KBM-7 (cell line): ENCODE measurements around the gene JADE2.
"Not testable (repeated sequence)": the region's sequence is repeated elsewhere in the genome, so short reads cannot be mapped to it uniquely, and the experiment has no call there.

Source experiments
- DNase-seq: peaks from one replicate; pipeline ENCODE4 v3.0.0-alpha.2; 2015
- in situ Hi-C: fragments of 300-500 bp; cut with MboI; formaldehyde crosslinking; loops from 2 replicates; pipeline ENCODE4 v1.14.3; 2020; ENCODE audit warnings: low sequenced_read_pairs, low pct_unique_long_range_greater_than_20kb, mixed read lengths

Gene JADE2

GRCh38 chr5:134547066-134547465 lies 21.6 kb downstream of the JADE2 start:
- no peak for DNase-seq
- in situ Hi-C loops: no loop called here

DNA sequence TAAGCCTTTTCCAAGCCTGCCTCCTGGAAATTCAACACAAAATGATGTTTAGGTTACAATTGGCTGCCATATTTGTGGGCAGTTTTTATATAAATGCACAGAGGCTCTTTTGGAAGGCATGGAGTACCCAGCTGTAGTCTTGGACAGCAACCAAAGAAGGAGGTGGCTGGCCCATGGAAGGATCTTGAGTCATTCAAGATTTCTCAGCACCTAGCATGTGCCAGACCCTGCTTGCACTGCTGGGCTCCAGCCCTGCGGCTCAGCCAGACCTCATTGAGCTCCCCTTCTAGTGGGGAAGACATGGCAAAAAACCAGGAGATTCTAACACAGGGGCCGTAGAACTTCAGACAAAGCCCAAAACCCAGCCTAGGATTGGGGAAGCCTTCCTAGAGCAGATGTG lies 22.1 kb downstream of the JADE2 start:
- DNase-seq: no peak
- in situ Hi-C loops: no loop called here

GRCh38 chr5:134547999-134548658 lies 22.7 kb downstream of the JADE2 start:
- DNase-seq: no peak
- in situ Hi-C loops: no loop called here

DNA sequence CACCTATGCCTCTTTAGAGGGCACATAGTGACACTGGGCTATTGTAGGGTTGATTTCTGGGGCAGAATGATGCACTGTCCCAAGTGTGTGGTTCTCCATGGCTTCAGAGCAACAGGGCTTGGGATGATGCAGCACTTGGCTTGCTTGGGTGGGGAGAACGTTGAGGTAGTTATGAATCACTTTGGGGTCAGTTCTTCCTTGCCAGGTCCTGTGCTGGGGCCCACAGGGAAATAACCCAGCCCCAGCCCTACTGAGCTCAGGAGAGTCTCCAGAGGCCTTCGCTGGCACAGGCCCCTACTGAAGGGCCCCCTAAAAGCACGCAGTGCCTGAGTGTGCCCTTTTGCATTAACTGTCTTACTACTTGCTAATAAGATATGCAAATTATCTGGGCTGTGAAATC lies 24.2 kb downstream of the JADE2 start:
- no peak for DNase-seq
- in situ Hi-C loops: no loop called here

DNA sequence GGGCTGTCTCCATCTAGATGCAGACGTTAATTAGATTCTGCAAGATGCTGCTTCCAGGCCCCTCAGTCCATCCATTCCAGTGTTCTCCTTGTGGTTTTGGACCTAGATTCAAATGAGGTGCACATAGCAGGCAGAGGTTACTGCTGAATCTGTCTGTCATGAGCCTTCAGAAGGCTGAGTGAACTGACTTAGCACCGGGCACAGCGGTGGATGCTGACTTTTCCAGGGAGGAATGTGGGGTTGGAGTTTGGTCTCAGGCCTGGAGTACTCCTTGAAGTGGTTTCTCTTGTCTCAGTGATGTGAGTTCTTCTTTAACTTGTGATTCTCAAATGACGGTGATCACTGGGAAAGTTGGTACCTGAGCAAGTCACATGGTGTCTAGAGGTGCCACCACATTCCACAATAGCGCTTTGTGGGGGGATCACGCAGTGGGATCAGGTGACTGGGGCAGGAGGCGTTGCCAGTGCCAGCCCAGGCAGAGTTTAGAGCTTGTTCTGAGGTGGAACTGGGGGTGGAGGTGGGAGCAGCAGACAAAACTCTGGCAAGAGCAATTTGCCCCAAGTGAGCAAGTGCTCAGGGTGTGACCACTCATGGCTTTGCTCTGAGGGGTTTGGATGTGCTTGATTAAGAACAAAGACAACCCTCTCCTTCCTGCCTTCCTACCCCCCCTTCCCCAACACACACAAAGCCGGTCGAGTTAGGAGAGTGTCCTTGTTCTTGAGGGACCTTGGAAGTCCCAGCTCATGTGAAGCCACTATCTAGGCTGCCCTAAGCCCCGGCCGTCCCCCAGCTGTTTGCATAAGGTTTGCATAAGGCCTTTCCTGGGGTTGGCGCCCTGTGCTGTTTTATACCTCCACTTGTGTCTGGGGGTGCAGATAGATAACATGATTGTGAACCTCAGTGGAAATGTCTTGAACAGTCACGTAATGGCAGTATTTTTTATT lies 25.1 kb downstream of the JADE2 start:
- in situ Hi-C loops: no loop called here
- DNase-seq: no peak

GRCh38 chr5:134551901-134552300 lies 26.4 kb downstream of the JADE2 start:
- no peak for DNase-seq

GRCh38 chr5:134552301-134552700 lies 26.8 kb downstream of the JADE2 start:
- in situ Hi-C loops: no loop called here
- DNase-seq: no peak

More at GRCh38 chr5:134551901-134552300, 26.4 kb downstream of the JADE2 start:
- in situ Hi-C loops: no loop called here

- DNase-seq, in situ Hi-C loops: not testable (repeated sequence)
These were observed 27.2 kb downstream of the JADE2 start for GRCh38 chr5:134552716-134553115.

GRCh38 chr5:134553821-134554267 lies 28.4 kb downstream of the JADE2 start:
- in situ Hi-C loops: no loop called here
- DNase-seq: no peak

- in situ Hi-C loops: no loop called here
- no peak for DNase-seq
These were observed 29.1 kb downstream of the JADE2 start for GRCh38 chr5:134554319-134555222.

DNA sequence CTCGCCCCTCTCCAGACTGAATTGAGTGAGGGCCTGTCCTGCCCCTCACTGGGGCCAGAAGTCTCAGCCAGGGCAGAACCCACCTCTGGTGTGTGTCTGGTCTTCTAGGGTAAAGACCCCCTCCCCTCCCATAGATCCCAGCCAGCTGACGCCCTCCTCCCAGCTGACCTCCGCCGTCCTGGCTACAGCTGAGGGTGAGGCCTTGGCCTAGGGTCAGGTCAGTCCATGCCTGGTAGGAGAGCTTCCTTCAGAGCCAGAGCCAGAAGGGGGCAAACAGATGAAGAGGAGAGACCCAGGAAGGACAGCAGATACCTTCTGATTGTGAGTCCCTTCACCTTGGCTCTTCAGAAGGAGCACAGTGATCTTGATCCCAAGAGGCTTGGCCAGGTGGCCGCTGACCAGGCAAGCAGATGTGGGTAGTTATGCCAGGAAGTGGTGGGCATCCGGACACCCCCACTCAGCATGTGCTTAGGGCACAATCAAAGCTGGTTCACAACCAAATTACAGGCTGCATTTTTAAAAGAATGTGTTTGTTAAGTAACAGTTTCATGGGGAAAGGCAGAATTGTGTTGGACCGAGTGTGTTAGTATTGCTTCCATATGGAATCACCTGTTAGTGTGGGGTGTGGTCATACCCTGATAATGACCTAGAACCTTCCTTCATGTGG lies 29.9 kb downstream of the JADE2 start:
- in situ Hi-C loops: no loop called here
- no peak for DNase-seq

DNA sequence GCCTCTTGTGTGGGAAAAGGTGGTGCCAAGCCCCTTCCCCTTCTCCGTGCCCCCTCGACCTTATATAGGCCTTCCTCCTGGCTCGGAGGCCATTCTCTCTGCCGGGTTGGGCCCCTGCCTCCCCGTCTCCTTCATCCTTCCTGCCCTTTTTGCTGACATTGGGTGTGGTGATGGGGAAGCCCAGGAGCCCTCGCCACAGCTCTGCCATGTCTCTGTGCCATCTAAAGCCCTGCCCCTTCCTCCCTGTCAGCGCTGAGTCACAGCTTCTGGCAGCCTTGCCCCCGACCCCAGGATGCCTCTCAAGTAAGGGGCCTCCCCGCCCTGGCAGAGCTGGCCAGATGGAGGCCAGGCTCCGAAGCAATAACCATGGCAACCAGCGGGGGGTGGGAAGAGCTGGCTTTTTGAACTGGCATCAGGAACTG lies 30.4 kb downstream of the JADE2 start:
- in situ Hi-C loops: no loop called here
- peak; percentile 35 for DNase-seq

GRCh38 chr5:134556588-134556987 lies 31.1 kb downstream of the JADE2 start:
- in situ Hi-C loops, DNase-seq: not testable (repeated sequence)

GRCh38 chr5:134556994-134557393 lies 31.5 kb downstream of the JADE2 start:
- in situ Hi-C loops: no loop called here

DNA sequence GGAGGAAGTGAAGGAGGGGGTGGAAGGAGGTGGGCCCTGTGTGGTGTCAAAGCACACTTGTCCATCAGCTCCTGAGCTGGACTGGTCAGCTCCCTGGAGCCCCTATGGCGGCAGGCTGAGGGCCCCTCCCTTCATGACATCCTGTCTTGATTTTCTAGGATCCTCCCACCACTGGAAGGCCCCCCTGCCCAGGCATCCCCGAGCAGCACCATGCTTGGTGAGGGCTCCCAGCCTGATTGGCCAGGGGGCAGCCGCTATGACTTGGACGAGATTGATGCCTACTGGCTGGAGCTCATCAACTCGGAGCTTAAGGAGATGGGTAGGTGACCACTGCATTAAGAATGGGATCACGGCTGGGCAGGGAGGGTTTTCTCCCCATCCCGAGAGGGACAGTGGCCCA lies 34.2 kb downstream of the JADE2 start:
- in situ Hi-C loops: no loop called here

More at GRCh38 chr5:134556994-134557393, 31.5 kb downstream of the JADE2 start:
- no peak for DNase-seq

DNA sequence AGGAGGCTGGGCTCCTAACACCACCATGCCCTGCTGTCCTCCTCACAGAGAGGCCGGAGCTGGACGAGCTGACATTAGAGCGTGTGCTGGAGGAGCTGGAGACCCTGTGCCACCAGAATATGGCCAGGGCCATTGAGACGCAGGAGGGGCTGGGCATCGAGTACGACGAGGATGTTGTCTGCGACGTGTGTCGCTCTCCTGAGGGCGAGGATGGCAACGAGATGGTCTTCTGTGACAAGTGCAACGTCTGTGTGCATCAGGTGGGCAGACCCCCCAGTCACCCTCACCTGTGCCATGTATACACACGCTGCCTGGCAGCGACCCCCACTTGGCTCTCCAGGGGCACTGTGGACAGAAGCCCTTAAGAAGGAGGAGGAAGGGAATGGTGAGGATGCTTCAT lies 35.2 kb downstream of the JADE2 start:
- no peak for DNase-seq
- in situ Hi-C loops: no loop called here

More for the DNA sequence above, 34.2 kb downstream of the JADE2 start:
- DNase-seq: no peak

GRCh38 chr5:134561871-134562296 lies 36.4 kb downstream of the JADE2 start:
- in situ Hi-C loops: no loop called here
- DNase-seq: no peak

GRCh38 chr5:134563221-134563620 lies 37.8 kb downstream of the JADE2 start:
- DNase-seq: no peak
- in situ Hi-C loops: no loop called here

GRCh38 chr5:134563962-134564361 lies 38.5 kb downstream of the JADE2 start:
- no peak for DNase-seq
- in situ Hi-C loops: no loop called here
